ENCODE results near the gene CDCA4. TPM values are rescaled to one million over a fixed set of nuclear protein-coding genes. Genes with fewer than 3 reads are reported as not detected.
A peak's percentile ranks its signal among the peaks of the same experiment; 100 is the strongest.

Gene CDCA4
- total and polyA plus RNA-seq, 10 donors = 5.8 to 15.1 (median 8.6) TPM

- peaks cover 3 to 33% (median 18%) of the 10 kb centered on the region in 6 donors for H3K4me1 ChIP-seq
- intact Hi-C loops (cut with DNase I; ENCODE audit: low total_unique reads) = no loop called here
- H3K27ac ChIP-seq = no peak overlapping the region
- peaks cover 0 to 5% (median 0%) of the 10 kb centered on the region in 6 donors for H3K36me3 ChIP-seq
- WGBS, 5 donors = 45 to 74% (median 63%) methylated on average over 1 of the region's 1 CpG
- no peaks in the 10 kb centered on the region for H3K9me3 ChIP-seq
- H3K4me3 ChIP-seq = no peak overlapping the region
- DNase-seq = no peak
- H3K27me3 ChIP-seq (replicated peaks in 1 of 7) = no peaks in the 10 kb centered on the region
- TF ChIP-seq POLR2AphosphoS5 (IDR thresholded peaks at IDR 0.05) (no peak), CTCF (IDR thresholded peaks at IDR 0.05 in 8 of 11, conservative IDR thresholded peaks at IDR 0.05 in 3 of 11) (no peak), POLR2A (IDR thresholded peaks at IDR 0.05) (no peak)
Observed at GRCh38 chr14:105026802-105027563, 6.1 kb upstream of the CDCA4 start.

GRCh38 chr14:105026033-105026785, 5.3 kb upstream of the CDCA4 start:
- H3K36me3 ChIP-seq = peaks cover 0 to 5% (median 0%) of the 10 kb centered on the region in 6 donors
- H3K4me1 ChIP-seq = peaks cover 6 to 40% (median 23%) of the 10 kb centered on the region in 6 donors
- no peak overlapping the region for H3K4me3 ChIP-seq
- no peaks in the 10 kb centered on the region for H3K9me3 ChIP-seq
- no peak for TF ChIP-seq CTCF (IDR thresholded peaks at IDR 0.05 in 8 of 11, conservative IDR thresholded peaks at IDR 0.05 in 3 of 11)
- no peak for TF ChIP-seq POLR2A (IDR thresholded peaks at IDR 0.05)
- TF ChIP-seq POLR2AphosphoS5 (IDR thresholded peaks at IDR 0.05) = no peak
- intact Hi-C loops (cut with DNase I; ENCODE audit: low total_unique reads) = no loop called here
- H3K27ac ChIP-seq = peak overlapping the region in 4 of 8 donors; percentile 4 to 66 (median 56)
- no peak for DNase-seq
- WGBS, 5 donors = 77 to 83% (median 78%) methylated on average over 16 of the region's 16 CpGs
- no peaks in the 10 kb centered on the region for H3K27me3 ChIP-seq (replicated peaks in 1 of 7)

- TF ChIP-seq CTCF (IDR thresholded peaks at IDR 0.05 in 8 of 11, conservative IDR thresholded peaks at IDR 0.05 in 3 of 11) = no peak
- TF ChIP-seq POLR2A (IDR thresholded peaks at IDR 0.05) = no peak
- TF ChIP-seq POLR2AphosphoS5 (IDR thresholded peaks at IDR 0.05) = no peak
- peak overlapping the region in 4 of 8 donors; percentile 4 to 66 (median 56) for H3K27ac ChIP-seq
- no peak overlapping the region for H3K4me3 ChIP-seq
- 93 to 96% (median 95%) methylated on average over 6 of the region's 6 CpGs for WGBS, 5 donors
- intact Hi-C loops (cut with DNase I; ENCODE audit: low total_unique reads) = no loop called here
- no peaks in the 10 kb centered on the region for H3K9me3 ChIP-seq
- H3K27me3 ChIP-seq (replicated peaks in 1 of 7) = no peaks in the 10 kb centered on the region
- no peak for DNase-seq
- peaks cover 6 to 41% (median 23%) of the 10 kb centered on the region in 6 donors for H3K4me1 ChIP-seq
- H3K36me3 ChIP-seq = peaks cover 0 to 5% (median 0%) of the 10 kb centered on the region in 6 donors
Observed at GRCh38 chr14:105025429-105025828, 4.5 kb upstream of the CDCA4 start.

All from spleen (tissue), 11 donors.